Activated CD8-positive, alpha-beta memory T cell treated with anti-CD3 and anti-CD28 coated beads for 24 hours (primary cell): Measurements from ENCODE around the gene CTIF.

Experiments
- DNase-seq: peaks from one replicate; pipeline ENCODE4 v3.0.0-alpha.2; 2020

CTIF gene

GRCh38 chr18:48669991-48670750 lies 131.3 kb downstream of the CTIF start:
- no peak for DNase-seq

GRCh38 chr18:48670751-48671560 lies 132.1 kb downstream of the CTIF start:
- no peak for DNase-seq

GRCh38 chr18:48671561-48671945 lies 132.7 kb downstream of the CTIF start:
- no peak for DNase-seq

- DNase-seq = no peak
Observed at GRCh38 chr18:48672671-48673340, 134.0 kb downstream of the CTIF start.

GRCh38 chr18:48673456-48673852 lies 134.6 kb downstream of the CTIF start:
- no peak for DNase-seq

- no peak for DNase-seq
Observed at GRCh38 chr18:48673853-48674721, 135.3 kb downstream of the CTIF start.

- DNase-seq = no peak
Observed at GRCh38 chr18:48674758-48675351, 136.0 kb downstream of the CTIF start.

GRCh38 chr18:48675352-48675761 lies 136.5 kb downstream of the CTIF start:
- DNase-seq = peak; percentile 94

GRCh38 chr18:48675912-48676311 lies 137.1 kb downstream of the CTIF start:
- no peak for DNase-seq

GRCh38 chr18:48676346-48676745 lies 137.5 kb downstream of the CTIF start:
- DNase-seq = no peak

GRCh38 chr18:48676756-48677368 lies 138.0 kb downstream of the CTIF start:
- DNase-seq = peak; percentile 86

GRCh38 chr18:48678237-48679115 lies 139.6 kb downstream of the CTIF start:
- DNase-seq = no peak

GRCh38 chr18:48679236-48679635 lies 140.4 kb downstream of the CTIF start:
- DNase-seq = no peak

- DNase-seq = no peak
Observed at GRCh38 chr18:48680339-48681250, 141.8 kb downstream of the CTIF start.

GRCh38 chr18:48682768-48683167 lies 143.9 kb downstream of the CTIF start:
- DNase-seq = no peak

GRCh38 chr18:48683197-48683596 lies 144.4 kb downstream of the CTIF start:
- no peak for DNase-seq

- no peak for DNase-seq
Observed at GRCh38 chr18:48683661-48684060, 144.8 kb downstream of the CTIF start.

- no peak for DNase-seq
Observed at GRCh38 chr18:48687346-48688042, 148.7 kb downstream of the CTIF start.

GRCh38 chr18:48688961-48689360 lies 150.1 kb downstream of the CTIF start:
- no peak for DNase-seq
